SKM-1 (cell line): Measurements from ENCODE around the gene RNF217.

Experiments used
- DNase-seq: peaks from one replicate; lab custom pipeline; 2025; ENCODE audit not compliant: unreplicated experiment; lab: John Stamatoyannopoulos, UW

RNF217 gene

GRCh38 chr6:124987999-124988591, 25.9 kb downstream of the RNF217 start:
- DNase-seq: no peak

DNA sequence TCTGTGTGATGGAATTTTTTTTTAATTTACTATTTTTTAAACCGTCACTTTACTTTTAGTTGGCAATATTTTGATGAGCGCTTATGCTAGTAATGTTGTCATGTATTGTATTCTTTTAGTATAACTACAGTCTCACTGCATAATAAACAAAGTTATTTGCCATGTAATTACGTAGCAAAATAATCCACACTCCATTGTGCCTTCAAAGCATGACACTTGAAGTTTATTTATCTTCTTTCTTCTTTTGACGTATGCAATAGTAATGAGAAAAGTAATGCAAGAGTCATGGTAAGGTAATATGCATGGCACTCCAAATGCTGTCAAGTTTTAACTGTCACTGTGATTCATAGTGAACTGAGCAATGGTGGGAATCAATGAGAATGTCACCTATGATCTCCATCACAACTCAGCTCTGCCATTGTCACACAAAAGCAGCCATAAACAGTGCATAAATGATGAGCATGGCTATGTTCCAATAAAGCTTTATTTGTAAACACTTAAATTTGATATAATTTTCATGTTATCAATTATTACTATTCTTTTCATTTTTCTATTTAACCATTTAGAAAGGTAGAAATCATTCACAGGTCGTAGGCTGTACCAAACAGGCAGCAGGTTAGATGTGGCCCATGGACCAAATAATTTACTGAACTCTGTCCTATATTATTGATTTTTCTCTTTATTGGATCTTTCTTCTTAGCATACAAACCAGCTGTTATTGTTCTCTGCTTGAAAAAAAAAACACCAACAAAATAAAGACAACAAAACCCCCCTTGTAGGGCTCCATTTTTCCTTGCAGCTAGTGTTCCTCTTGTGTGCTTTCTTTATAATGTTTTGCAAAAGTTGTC, 27.1 kb downstream of the RNF217 start:
- no peak for DNase-seq

GRCh38 chr6:124990988-124991387, 28.8 kb downstream of the RNF217 start:
- no peak for DNase-seq

DNA sequence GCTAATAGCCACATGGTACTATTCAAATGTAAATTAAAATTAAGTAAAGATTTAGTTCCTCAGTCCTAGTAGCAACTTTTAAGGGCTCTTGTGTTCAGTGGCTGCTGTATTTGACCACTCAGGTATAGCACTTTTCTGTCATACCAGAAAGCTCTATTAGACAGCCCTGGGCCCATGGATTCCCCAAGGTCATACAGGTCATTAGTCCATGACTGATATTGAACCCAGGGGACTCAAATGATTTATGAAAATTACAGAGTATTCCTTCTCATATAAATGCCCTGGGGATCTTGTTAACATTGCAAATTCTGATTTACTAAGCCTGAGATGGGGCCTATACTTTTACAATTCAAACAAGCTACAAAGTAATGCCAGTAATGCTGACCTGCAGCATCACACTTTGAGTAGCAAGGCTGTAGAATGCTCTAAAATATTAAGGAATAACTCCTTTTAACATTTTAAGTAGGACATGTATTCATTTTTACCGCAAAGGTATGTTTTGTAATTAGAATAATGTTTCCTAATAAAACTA, 29.6 kb downstream of the RNF217 start:
- no peak for DNase-seq

- DNase-seq: no peak
Observed at GRCh38 chr6:124993327-124993726, 31.1 kb downstream of the RNF217 start.

GRCh38 chr6:124994648-124995047, 32.4 kb downstream of the RNF217 start:
- no peak for DNase-seq

DNA sequence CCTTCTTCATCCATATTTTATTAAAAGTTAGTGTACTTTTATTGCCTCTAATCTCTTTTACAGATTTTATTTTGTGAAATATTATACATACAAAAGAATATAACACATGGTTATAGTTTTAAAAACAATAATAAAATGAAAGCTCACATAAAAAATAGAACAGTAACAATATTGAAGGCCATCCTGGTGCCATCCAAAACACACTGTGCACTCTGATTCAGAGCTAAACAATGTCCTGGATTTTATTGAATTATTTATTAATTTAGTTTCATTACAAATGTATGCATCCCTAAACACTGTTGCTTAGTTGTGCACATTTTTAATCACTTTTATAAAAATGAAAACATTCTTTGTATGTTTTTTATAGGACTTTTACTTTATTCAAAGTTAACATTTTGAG, 32.9 kb downstream of the RNF217 start:
- DNase-seq: no peak

GRCh38 chr6:124995645-124996325, 33.5 kb downstream of the RNF217 start:
- no peak for DNase-seq

- no peak for DNase-seq
Observed at GRCh38 chr6:124996411-124996810, 34.2 kb downstream of the RNF217 start.

- DNase-seq: no peak
Observed at GRCh38 chr6:124997196-124997875, 35.1 kb downstream of the RNF217 start.

- no peak for DNase-seq
Observed at GRCh38 chr6:124999105-124999764, 37.0 kb downstream of the RNF217 start.

GRCh38 chr6:125001684-125002405, 39.6 kb downstream of the RNF217 start:
- no peak for DNase-seq

- DNase-seq: no peak
Observed at GRCh38 chr6:125002406-125002741, 40.1 kb downstream of the RNF217 start.

DNA sequence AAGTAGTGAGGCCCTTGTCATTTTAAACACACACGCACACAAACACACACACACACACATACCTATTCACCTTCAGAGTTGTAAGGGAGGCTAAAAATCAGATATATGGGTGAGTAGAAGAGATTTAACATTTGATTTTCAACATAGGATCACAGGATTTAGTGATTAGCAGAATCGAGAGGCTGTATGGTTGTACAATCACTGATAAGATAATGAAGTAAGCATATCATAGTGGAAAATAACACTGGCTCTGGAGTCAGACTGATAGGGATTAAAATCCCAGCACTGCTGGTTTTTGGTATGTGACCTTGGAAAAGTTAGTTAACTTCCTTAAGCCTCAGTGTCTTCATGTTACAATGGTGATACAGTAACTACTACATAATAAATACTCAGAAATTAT, 40.8 kb downstream of the RNF217 start:
- DNase-seq: no peak

DNA sequence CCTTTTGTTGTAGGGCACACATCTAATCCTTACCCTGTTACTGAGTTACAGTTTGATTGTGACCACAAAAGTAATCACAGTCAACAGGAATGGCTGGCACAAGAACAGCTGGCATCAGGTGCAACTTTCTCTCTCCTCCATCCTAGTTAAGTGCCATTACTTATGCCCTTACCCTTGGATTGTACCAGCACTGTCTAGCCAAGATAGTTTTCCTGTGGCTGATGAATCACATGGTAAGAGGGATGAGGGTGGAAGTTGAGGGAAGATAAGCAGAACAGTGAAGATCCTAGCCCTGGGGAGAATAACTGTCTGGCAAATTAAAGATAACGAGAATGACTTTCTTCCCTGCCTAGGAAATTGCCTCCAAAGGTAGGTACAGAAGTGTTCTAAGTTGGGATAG, 42.0 kb downstream of the RNF217 start:
- no peak for DNase-seq

DNA sequence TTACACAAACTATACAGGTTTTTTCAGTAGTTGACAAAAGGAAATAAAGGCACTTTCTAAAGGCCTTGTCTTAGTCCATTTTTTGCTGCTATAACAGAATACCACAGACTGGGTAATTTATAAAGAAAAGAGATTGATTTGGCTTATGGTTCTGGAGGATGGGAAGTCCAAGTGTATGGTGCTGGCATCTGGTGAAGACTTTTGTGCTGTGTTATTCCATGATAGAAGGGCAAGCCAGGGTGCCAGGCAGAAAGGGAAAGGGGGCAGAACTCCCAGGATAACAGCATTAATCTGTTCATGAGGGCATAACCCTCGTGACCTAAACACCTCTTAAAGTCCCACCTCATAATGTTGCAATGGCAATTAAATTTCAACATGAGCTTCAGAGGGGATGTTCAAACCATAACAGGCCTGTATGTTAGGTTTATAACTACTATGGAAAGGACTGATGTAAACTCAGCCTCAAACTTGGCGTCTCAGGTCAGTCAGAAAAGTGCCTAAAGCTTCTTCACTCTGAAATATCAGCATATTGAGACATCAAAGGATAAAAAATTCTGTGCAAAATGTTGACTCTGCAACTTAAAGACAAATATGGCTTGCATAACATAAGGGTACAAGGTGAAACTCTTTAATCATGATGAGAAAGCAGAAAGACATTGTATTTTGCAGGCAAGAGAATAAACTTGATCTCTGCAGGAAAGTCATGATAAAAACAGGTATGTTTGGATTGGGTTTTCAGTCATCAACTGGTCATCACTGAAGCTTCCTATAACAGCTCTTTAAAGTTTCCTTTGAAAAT, 42.8 kb downstream of the RNF217 start:
- DNase-seq: no peak

GRCh38 chr6:125008261-125008703, 46.0 kb downstream of the RNF217 start:
- no peak for DNase-seq

GRCh38 chr6:125008957-125009356, 46.7 kb downstream of the RNF217 start:
- DNase-seq: no peak

DNA sequence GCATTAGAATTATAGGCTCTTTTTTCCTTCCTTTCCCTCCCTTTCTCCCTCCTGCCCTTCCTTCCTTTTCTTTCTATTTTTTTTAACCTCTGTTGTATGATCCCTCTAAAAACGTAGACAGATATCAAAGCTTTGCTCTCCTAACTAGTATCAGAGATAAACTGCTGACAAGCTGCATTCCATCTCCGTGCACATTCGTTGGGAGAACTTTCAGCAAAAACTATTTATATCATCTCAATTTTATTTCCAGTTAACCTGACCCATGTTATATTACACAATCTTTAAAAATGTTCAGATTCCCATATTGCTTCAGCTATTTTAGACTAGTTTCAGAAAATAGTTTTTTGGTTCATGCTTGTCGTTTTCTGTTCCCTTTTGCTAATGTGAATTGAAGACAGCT, 47.3 kb downstream of the RNF217 start:
- DNase-seq: no peak
